ENCODE measurements around the gene FAM174C. TPM values are rescaled to one million over a fixed set of nuclear protein-coding genes. Genes with fewer than 3 reads are reported as not detected.

Gene FAM174C
- total and polyA plus RNA-seq, 2 donors from 2014 or later: 35.3 to 94.7 TPM

- Histone ChIP-seq H3K9ac (ENCODE audit: low read length in 3 of 3) (peak overlapping the region in 1 of 3 donors; percentile 55), H3K36me3 (ENCODE audit: control insufficient read depth in 2 of 3, insufficient read depth in 3 of 3, low read length in 3 of 3) (peaks cover 0 to 9% (median under 1%) of the 10 kb centered on the region in 3 donors), H3K9me3 (ENCODE audit: control insufficient read depth in 2 of 3, insufficient read depth in 1 of 3, low read length in 3 of 3) (no peaks in the 10 kb centered on the region), H3K4me3 (ENCODE audit: low read length in 3 of 3) (peak overlapping the region; percentile 36 to 60 (median 48)), H3K27ac (ENCODE audit: low read depth in 2 of 2, low read length in 2 of 2) (peak overlapping the region; percentile 96 to 99), H3K27me3 (ENCODE audit: control insufficient read depth, insufficient read depth, low read length) (no peaks in the 10 kb centered on the region), H3K4me1 (ENCODE audit: control insufficient read depth in 2 of 3, insufficient read depth in 2 of 3, low read depth in 1 of 3, low read length in 3 of 3) (peaks cover 0 to 30% (median 21%) of the 10 kb centered on the region in 3 donors)
- intact Hi-C loops (cut with DNase I): no loop called here
- TF ChIP-seq, protein P1, sequence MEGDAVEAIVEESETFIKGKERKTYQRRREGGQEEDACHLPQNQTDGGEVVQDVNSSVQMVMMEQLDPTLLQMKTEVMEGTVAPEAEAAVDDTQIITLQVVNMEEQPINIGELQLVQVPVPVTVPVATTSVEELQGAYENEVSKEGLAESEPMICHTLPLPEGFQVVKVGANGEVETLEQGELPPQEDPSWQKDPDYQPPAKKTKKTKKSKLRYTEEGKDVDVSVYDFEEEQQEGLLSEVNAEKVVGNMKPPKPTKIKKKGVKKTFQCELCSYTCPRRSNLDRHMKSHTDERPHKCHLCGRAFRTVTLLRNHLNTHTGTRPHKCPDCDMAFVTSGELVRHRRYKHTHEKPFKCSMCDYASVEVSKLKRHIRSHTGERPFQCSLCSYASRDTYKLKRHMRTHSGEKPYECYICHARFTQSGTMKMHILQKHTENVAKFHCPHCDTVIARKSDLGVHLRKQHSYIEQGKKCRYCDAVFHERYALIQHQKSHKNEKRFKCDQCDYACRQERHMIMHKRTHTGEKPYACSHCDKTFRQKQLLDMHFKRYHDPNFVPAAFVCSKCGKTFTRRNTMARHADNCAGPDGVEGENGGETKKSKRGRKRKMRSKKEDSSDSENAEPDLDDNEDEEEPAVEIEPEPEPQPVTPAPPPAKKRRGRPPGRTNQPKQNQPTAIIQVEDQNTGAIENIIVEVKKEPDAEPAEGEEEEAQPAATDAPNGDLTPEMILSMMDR (IDR thresholded peaks at IDR 0.05; ENCODE audit: borderline replicate concordance, extremely low read depth, insufficient read depth): no peak
- DNase-seq: peak; percentile 97 to 99 (median 98)
- FAIRE-seq: no peak
Observed at GRCh38 chr19:1249298-1249989, 25.9 kb upstream of the FAM174C start.

GRCh38 chr19:1249990-1250436 lies 25.3 kb upstream of the FAM174C start:
- FAIRE-seq (no peak), DNase-seq (no peak)
- Histone ChIP-seq H3K9me3 (ENCODE audit: control insufficient read depth in 2 of 3, insufficient read depth in 1 of 3, low read length in 3 of 3) (no peaks in the 10 kb centered on the region), H3K27me3 (ENCODE audit: control insufficient read depth, insufficient read depth, low read length) (no peaks in the 10 kb centered on the region), H3K4me3 (ENCODE audit: low read length in 3 of 3) (peak overlapping the region; percentile 36 to 60 (median 48)), H3K9ac (ENCODE audit: low read length in 3 of 3) (peak overlapping the region in 1 of 3 donors; percentile 55), H3K36me3 (ENCODE audit: control insufficient read depth in 2 of 3, insufficient read depth in 3 of 3, low read length in 3 of 3) (peaks cover 3 to 15% (median 4%) of the 10 kb centered on the region in 3 donors), H3K4me1 (ENCODE audit: control insufficient read depth in 2 of 3, insufficient read depth in 2 of 3, low read depth in 1 of 3, low read length in 3 of 3) (peaks cover 0 to 34% (median 16%) of the 10 kb centered on the region in 3 donors), H3K27ac (ENCODE audit: low read depth in 2 of 2, low read length in 2 of 2) (peak overlapping the region; percentile 92)
- intact Hi-C loops (cut with DNase I): no loop called here
- TF ChIP-seq, protein P1 (IDR thresholded peaks at IDR 0.05; ENCODE audit: borderline replicate concordance, extremely low read depth, insufficient read depth): no peak

DNA sequence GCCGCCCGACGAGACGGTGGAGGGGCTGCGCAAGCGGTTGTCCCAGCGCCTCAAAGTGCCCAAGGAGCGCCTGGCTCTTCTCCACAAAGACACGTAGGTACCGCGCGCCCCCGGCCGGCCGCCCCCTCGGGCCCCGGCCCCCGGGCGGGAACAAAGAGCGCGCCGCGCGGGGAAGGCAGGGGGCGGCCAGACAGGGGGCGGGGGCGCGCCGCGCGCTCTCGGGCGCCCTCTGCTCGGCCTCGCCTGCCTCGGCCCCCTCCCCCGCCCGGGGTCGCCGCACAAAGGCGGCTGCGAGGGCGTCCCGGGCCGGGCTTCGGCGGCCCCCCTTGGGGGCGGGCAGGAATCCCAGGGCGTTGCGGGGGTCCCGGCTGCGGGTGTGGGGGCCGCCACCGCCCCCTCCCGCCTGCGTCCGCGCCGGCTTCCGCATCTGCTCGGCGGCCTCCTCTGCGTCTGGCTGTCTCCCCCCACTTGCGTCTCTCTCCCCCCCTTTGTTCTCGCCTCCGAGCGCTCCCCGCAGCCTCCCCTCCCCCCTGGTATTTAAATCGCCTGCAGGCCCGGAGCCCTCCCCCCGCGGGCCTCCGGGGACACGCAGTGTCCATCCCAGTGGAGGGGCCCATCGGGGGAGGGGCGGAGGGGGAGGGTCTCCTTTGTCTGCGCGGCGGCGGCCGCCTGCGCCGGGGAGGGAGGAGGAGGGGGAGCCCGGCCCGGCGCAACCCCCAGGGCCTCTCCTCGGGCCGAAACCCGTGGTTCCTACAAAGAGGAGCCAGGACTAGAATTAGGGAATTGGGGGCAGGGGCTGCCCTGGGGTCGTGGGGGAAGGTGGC lies 24.7 kb upstream of the FAM174C start:
- Histone ChIP-seq H3K4me1 (ENCODE audit: control insufficient read depth in 2 of 3, insufficient read depth in 2 of 3, low read depth in 1 of 3, low read length in 3 of 3) (peaks cover 0 to 38% (median 16%) of the 10 kb centered on the region in 3 donors), H3K9ac (ENCODE audit: low read length in 3 of 3) (peak overlapping the region in 2 of 3 donors; percentile 32 to 88), H3K27me3 (ENCODE audit: control insufficient read depth, insufficient read depth, low read length) (no peaks in the 10 kb centered on the region), H3K9me3 (ENCODE audit: control insufficient read depth in 2 of 3, insufficient read depth in 1 of 3, low read length in 3 of 3) (no peaks in the 10 kb centered on the region), H3K36me3 (ENCODE audit: control insufficient read depth in 2 of 3, insufficient read depth in 3 of 3, low read length in 3 of 3) (peaks cover 3 to 21% (median 10%) of the 10 kb centered on the region in 3 donors), H3K4me3 (ENCODE audit: low read length in 3 of 3) (peak overlapping the region; percentile 61 to 73 (median 69)), H3K27ac (ENCODE audit: low read depth in 2 of 2, low read length in 2 of 2) (peak overlapping the region; percentile 97)
- intact Hi-C loops (cut with DNase I): no loop called here
- FAIRE-seq (no peak), DNase-seq (peak; percentile 85 to 93 (median 93))
- TF ChIP-seq, protein P1 (IDR thresholded peaks at IDR 0.05; ENCODE audit: borderline replicate concordance, extremely low read depth, insufficient read depth): no peak

All from kidney (tissue), 14 donors.